ENCODE data around the gene LCT. TPM values are rescaled to one million over a fixed set of nuclear protein-coding genes. Genes with fewer than 3 reads are reported as not detected.
A peak's percentile ranks its signal among the peaks of the same experiment; 100 is the strongest.

Gene LCT
- total and polyA plus RNA-seq, 9 of the 15 experiments (the other 6 are each of a cell fraction or from before 2014, with no cell fraction given) = 0.01 to 0.04 (median 0.03) TPM; not detected in 4

DNA sequence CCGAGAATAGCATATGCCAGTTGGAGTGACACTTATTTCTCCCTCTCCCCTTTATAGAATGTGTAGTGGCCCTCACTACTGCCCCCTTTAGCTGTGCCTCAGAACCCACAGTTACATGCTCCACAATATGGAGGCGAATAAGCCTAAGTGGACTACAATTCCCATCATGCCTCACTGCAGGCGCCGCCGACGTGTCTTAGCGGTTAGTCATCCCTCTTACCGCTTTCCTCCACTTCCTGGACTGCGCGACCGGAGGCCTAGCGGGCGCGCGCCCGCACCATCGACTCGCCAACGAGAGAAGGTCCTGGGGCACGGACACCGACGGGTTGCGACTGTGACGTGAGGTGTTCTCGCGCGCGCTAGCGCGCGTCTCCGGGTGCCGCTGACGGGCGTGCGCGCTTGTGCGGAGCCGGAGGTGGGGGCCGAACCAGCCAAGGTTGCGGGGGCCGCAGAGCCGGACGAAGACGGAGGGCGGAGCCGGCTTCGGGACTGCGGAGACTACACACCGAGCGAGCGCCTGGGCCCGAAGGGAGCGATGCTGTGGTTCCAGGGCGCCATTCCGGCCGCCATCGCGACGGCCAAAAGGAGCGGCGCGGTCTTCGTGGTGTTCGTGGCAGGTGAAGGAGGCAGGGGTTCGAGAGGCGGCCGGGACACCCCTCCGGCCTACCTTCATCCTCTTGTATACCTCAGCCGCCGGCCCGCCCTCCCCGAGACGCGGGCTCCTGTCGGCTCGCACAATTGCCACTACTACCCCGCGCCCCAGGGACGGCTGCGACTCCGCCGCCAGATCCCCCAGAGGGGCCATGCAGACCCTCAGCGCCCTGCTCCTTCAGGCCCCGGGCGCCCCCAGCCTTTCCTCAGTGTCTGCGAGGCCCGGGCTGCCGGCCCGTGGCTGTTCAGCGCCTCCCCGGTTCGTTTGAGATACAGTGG lies 95.3 kb downstream of the LCT start, which contains the start of gene UBXN4 (continued):
- peak in 1 of 2 experiments; percentile 86 for TF ChIP-seq AFF1 (IDR thresholded peaks at IDR 0.05; ENCODE audit: low read depth in 1 of 2, partially characterized antibody in 2 of 2)
- no peak for TF ChIP-seq ZNF431 (CRISPR knock-in tag; IDR thresholded peaks at IDR 0.05)
- TF ChIP-seq ZNF551 (CRISPR knock-in tag; IDR thresholded peaks at IDR 0.05) = no peak
- peak; percentile 87 for TF ChIP-seq POLR2B (IDR thresholded peaks at IDR 0.05; ENCODE audit: low read depth, partially characterized antibody)
- no peak for TF ChIP-seq ZNF263 (CRISPR knock-in tag; IDR thresholded peaks at IDR 0.05; ENCODE audit: borderline replicate concordance)
- TF ChIP-seq ZNF79 (CRISPR knock-in tag; IDR thresholded peaks at IDR 0.05; ENCODE audit: low read depth) = no peak
- TF ChIP-seq, protein P1, sequence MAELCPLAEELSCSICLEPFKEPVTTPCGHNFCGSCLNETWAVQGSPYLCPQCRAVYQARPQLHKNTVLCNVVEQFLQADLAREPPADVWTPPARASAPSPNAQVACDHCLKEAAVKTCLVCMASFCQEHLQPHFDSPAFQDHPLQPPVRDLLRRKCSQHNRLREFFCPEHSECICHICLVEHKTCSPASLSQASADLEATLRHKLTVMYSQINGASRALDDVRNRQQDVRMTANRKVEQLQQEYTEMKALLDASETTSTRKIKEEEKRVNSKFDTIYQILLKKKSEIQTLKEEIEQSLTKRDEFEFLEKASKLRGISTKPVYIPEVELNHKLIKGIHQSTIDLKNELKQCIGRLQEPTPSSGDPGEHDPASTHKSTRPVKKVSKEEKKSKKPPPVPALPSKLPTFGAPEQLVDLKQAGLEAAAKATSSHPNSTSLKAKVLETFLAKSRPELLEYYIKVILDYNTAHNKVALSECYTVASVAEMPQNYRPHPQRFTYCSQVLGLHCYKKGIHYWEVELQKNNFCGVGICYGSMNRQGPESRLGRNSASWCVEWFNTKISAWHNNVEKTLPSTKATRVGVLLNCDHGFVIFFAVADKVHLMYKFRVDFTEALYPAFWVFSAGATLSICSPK (IDR thresholded peaks at IDR 0.05; ENCODE audit: borderline replicate concordance) = no peak
- no peak for TF ChIP-seq RUNX1 (IDR thresholded peaks at IDR 0.05; ENCODE audit: low read depth)
- TF ChIP-seq ZNF518B (CRISPR knock-in tag; IDR thresholded peaks at IDR 0.05) = no peak
- TF ChIP-seq NR2C1 (IDR thresholded peaks at IDR 0.05) = no peak
- TF ChIP-seq NR2C1 (tag; IDR thresholded peaks at IDR 0.05) = peak; percentile 43; the same call in 1 of the 2 replicates
- no peak for TF ChIP-seq NCOA2 (IDR thresholded peaks at IDR 0.05; ENCODE audit: partially characterized antibody in 2 of 2)
- TF ChIP-seq JUND (IDR thresholded peaks at IDR 0.05; ENCODE audit: borderline replicate concordance, low read depth, low read length) = peak; percentile 98
- TF ChIP-seq JUND (tag; IDR thresholded peaks at IDR 0.05; ENCODE audit: borderline replicate concordance, low read depth, low read length) = peak; percentile 96; the same call in 2 of the 3 replicates
- TF ChIP-seq MCM2 (IDR thresholded peaks at IDR 0.05; ENCODE audit: low read depth) = no peak
- TF ChIP-seq, protein P2, sequence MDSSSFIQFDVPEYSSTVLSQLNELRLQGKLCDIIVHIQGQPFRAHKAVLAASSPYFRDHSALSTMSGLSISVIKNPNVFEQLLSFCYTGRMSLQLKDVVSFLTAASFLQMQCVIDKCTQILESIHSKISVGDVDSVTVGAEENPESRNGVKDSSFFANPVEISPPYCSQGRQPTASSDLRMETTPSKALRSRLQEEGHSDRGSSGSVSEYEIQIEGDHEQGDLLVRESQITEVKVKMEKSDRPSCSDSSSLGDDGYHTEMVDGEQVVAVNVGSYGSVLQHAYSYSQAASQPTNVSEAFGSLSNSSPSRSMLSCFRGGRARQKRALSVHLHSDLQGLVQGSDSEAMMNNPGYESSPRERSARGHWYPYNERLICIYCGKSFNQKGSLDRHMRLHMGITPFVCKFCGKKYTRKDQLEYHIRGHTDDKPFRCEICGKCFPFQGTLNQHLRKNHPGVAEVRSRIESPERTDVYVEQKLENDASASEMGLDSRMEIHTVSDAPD (CRISPR knock-in tag; IDR thresholded peaks at IDR 0.05) = no peak

Data from K562 (cell line).